ENCODE data around the gene GLMP. TPM values are rescaled to one million over a fixed set of nuclear protein-coding genes. Genes with fewer than 3 reads are reported as not detected.

The GLMP gene, protein sequence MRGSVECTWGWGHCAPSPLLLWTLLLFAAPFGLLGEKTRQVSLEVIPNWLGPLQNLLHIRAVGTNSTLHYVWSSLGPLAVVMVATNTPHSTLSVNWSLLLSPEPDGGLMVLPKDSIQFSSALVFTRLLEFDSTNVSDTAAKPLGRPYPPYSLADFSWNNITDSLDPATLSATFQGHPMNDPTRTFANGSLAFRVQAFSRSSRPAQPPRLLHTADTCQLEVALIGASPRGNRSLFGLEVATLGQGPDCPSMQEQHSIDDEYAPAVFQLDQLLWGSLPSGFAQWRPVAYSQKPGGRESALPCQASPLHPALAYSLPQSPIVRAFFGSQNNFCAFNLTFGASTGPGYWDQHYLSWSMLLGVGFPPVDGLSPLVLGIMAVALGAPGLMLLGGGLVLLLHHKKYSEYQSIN
- 62.5 TPM for polyA plus RNA-seq (2012; ENCODE audit: insufficient read length, low read depth)

DNA sequence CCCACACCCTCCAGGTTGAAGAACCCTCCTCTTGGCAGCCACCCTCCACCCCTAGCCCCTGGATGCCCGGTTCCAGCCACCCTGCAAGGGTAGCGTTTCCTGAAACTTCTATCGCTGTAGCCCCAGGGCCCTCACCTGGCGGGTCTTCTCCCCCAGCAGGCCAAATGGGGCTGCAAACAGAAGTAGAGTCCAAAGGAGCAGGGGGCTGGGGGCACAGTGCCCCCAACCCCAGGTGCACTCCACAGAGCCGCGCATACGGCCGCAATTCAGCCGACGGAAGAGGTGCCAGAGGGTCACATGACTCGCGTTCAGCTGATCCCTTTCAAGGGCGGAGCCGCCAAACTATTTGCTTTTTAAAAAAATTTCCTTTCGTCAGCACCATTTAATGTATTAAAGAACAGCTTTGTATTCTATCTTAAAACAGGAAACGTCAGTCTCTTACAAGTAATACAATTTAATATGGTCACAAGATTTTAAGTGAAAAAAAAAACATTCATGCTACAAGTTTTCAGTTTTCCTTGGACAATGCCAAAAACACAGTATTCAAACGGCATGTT lies at the start of gene GLMP:
GLMP (minus strand) TSS at position 289 of the 557 bp plus-strand sequence; CDS start at position 255, 34 bp downstream.
- peak; percentile 90; the same call in 1 of the 2 replicates for TF ChIP-seq SIN3A (IDR thresholded peaks at IDR 0.05; ENCODE audit: borderline replicate concordance, insufficient read depth, low read length)
- TF ChIP-seq, protein P1, sequence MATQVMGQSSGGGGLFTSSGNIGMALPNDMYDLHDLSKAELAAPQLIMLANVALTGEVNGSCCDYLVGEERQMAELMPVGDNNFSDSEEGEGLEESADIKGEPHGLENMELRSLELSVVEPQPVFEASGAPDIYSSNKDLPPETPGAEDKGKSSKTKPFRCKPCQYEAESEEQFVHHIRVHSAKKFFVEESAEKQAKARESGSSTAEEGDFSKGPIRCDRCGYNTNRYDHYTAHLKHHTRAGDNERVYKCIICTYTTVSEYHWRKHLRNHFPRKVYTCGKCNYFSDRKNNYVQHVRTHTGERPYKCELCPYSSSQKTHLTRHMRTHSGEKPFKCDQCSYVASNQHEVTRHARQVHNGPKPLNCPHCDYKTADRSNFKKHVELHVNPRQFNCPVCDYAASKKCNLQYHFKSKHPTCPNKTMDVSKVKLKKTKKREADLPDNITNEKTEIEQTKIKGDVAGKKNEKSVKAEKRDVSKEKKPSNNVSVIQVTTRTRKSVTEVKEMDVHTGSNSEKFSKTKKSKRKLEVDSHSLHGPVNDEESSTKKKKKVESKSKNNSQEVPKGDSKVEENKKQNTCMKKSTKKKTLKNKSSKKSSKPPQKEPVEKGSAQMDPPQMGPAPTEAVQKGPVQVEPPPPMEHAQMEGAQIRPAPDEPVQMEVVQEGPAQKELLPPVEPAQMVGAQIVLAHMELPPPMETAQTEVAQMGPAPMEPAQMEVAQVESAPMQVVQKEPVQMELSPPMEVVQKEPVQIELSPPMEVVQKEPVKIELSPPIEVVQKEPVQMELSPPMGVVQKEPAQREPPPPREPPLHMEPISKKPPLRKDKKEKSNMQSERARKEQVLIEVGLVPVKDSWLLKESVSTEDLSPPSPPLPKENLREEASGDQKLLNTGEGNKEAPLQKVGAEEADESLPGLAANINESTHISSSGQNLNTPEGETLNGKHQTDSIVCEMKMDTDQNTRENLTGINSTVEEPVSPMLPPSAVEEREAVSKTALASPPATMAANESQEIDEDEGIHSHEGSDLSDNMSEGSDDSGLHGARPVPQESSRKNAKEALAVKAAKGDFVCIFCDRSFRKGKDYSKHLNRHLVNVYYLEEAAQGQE (IDR thresholded peaks at IDR 0.05; ENCODE audit: insufficient read depth in 1 of 2, low read depth in 2 of 2, low read length in 2 of 2) = no peak
- TF ChIP-seq FOXP2 (optimal IDR thresholded peaks at IDR 0.05; ENCODE audit: borderline replicate concordance, extremely low read depth, extremely low read length, insufficient read depth) = no peak
- peak; percentile 87 for TF ChIP-seq POLR2AphosphoS5 (IDR thresholded peaks at IDR 0.05; ENCODE audit: low read depth, low read length)
- peak; percentile 83; the same call in 1 of the 2 replicates for TF ChIP-seq TAF1 (IDR thresholded peaks at IDR 0.05; ENCODE audit: borderline replicate concordance, insufficient read depth, low read length)

DNA sequence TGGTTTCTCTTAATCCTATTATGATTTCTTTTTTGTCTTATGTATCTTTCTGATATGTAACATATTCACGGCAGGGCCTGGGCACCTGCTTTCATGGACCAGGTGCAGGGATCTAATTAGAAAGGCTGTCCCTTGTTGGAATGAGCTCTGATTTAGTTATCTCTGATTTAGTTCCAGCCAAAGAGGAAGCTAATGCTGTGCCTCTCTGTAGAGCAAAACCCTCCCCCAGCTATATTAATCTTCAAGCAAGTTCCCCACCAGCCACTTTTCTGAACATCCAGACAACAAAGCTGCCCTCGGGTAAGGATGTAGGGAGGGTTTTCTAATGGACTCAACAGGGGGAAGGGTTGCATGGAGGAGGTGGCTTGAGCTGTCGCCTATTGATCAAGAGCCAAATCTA lies 48.9 kb upstream of the GLMP start:
- no peak for TF ChIP-seq SIN3A (IDR thresholded peaks at IDR 0.05; ENCODE audit: borderline replicate concordance, insufficient read depth, low read length)

DNA sequence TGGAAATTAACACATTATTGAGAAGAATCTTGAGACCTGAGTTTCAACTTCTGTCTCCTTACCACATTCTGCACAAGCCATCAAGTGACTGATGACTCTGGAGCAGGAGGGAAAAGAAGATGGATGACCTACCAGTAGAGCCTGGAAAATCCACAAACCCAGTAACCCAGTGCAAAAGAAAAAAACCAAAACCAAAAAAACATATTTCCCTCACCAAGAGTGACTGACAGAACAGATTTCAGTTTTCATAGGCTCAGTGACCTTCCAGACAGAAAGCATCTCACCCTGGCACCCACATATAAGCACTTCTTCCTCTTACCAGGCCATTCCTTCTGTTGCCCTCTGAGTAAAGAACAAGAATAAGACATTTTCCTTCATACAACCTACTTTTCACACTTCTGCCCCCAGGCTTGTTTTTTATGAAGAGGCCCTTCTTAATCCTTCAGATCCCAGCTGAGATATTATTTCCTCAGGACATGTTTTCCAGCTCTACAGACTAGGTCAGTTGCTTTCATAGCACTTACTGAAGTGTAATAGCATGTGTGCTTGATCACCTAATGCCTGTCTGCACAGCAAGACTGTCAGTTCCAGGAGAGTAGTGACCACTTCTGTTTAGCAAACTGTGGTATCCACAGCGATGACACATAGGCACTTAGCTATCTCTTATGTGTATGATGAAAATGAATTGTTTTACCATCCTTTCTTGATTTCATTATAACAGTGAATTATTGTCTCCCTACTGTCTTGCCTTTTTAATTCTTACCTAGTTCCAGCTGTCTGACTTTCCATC lies 46.9 kb upstream of the GLMP start:
- TF ChIP-seq POLR2AphosphoS5 (IDR thresholded peaks at IDR 0.05; ENCODE audit: low read depth, low read length) (no peak), FOXP2 (optimal IDR thresholded peaks at IDR 0.05; ENCODE audit: borderline replicate concordance, extremely low read depth, extremely low read length, insufficient read depth) (no peak), TAF1 (IDR thresholded peaks at IDR 0.05; ENCODE audit: borderline replicate concordance, insufficient read depth, low read length) (no peak), SIN3A (IDR thresholded peaks at IDR 0.05; ENCODE audit: borderline replicate concordance, insufficient read depth, low read length) (no peak)
- TF ChIP-seq, protein P1 (IDR thresholded peaks at IDR 0.05; ENCODE audit: insufficient read depth in 1 of 2, low read depth in 2 of 2, low read length in 2 of 2) = no peak

DNA sequence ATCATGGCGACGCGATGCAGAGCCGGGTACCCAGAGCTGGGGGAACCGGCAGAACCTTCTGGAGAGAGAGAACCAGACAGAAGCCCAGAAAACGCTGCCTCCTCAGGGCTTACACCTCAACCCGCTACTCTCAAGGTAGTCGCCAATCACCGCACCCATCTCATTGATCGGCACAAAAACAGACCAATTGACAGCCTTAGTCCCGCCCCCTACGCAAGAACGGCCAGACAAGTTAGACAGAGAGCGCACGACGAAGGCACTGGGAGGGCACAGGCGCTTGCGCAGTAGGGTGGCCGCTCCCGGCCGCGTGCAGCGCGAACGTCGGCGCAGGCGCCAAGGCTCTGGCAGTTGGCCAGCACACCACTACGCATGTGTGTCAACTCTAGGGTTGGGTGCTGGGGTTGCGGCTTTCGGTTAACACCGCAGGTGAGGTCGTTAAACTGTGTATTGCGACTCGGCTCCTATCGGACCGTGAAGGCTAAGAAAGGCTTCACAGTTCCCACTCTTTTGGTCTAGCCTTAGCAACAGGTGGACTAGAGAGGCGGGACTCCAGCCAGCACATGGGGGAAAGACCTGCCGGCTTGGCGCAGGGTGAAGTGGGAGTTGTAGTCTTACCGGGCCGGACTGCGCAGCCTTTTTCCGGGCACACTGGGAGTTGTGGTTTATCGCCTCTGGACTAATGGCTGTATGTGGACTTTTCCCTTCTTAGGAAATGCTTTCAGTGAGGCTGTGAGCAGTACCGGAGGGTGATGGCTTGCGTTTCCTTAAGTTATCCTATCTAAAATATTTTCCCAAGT lies 42.9 kb upstream of the GLMP start, which contains the start of the genes CCT3 and TSACC:
CCT3 (minus strand) TSS at position 113 of the 797 bp plus-strand sequence; CDS start at position 5, 108 bp downstream.
TSACC (plus strand) TSS at position 347 of the 797 bp plus-strand sequence. CDS start 1,232 bp downstream, outside the sequence.
- TF ChIP-seq POLR2AphosphoS5 (IDR thresholded peaks at IDR 0.05; ENCODE audit: low read depth, low read length) (peak; percentile 97), FOXP2 (optimal IDR thresholded peaks at IDR 0.05; ENCODE audit: borderline replicate concordance, extremely low read depth, extremely low read length, insufficient read depth) (peak; percentile 10), SIN3A (IDR thresholded peaks at IDR 0.05; ENCODE audit: borderline replicate concordance, insufficient read depth, low read length) (peak; percentile 91; the same call in 1 of the 2 replicates), TAF1 (IDR thresholded peaks at IDR 0.05; ENCODE audit: borderline replicate concordance, insufficient read depth, low read length) (peak; percentile 97)
- TF ChIP-seq, protein P1 (IDR thresholded peaks at IDR 0.05; ENCODE audit: insufficient read depth in 1 of 2, low read depth in 2 of 2, low read length in 2 of 2) = peak in 1 of 2 experiments; percentile 60; a peak in 2 of 4 replicates
